ENCODE data around the gene EDC4. TPM values are rescaled to one million over a fixed set of nuclear protein-coding genes. Genes with fewer than 3 reads are reported as not detected.
A peak's percentile ranks its signal among the peaks of the same experiment; 100 is the strongest.

The EDC4 gene
- total RNA-seq, 2 experiments from 2014 or later: 99.6 to 102 TPM

- H3K36me3 Mint-ChIP-seq: peaks cover 2% of the 10 kb centered on the region
- H3K4me1 Mint-ChIP-seq: peaks cover 14% of the 10 kb centered on the region
- no peak overlapping the region for H3K27ac Mint-ChIP-seq
- H3K9me3 Mint-ChIP-seq: no peaks in the 10 kb centered on the region
- no peaks in the 10 kb centered on the region for H3K27me3 Mint-ChIP-seq
- no peak overlapping the region for H3K4me3 Mint-ChIP-seq
- DNase-seq: no peak
Observed at GRCh38 chr16:67923414-67924116, 50.7 kb downstream of the EDC4 start.

- Mint-ChIP-seq H3K27me3 (no peaks in the 10 kb centered on the region), H3K27ac (no peak overlapping the region), H3K4me3 (no peak overlapping the region), H3K4me1 (peaks cover 14% of the 10 kb centered on the region), H3K36me3 (peaks cover 2% of the 10 kb centered on the region), H3K9me3 (no peaks in the 10 kb centered on the region)
- no peak for DNase-seq
Observed at GRCh38 chr16:67924140-67924906, 51.5 kb downstream of the EDC4 start.

DNA sequence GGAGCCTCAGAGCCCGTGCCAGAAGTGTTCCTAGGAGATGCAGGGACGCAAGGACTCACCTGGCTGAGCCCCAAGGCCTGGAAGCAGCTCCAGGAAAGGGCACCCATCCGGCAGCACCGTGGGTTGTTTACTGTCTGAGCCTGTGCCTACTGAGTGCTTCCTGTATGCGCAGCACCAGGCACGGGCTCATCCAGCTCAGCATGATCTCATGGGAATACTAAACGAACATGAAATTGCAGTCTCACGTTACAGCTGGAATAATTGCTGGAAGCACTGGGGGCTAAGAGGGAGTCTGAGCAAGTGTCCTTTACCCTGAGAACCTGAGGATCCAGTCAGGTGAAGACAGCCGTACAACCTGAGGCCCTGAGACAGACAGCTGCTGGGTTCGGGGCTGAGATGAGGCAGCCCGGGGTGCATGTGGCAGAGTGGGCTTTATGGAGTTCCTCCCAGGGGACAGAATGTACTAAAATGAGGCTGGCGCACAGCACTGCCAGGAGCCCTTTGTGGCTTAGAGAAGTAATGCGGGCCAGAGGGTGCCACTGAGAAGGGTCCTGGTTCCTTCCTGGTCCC lies 53.4 kb downstream of the EDC4 start:
- H3K27ac Mint-ChIP-seq: peak overlapping the region; percentile 56

GRCh38 chr16:67927131-67927941 lies 54.5 kb downstream of the EDC4 start:
- H3K27ac Mint-ChIP-seq: no peak overlapping the region
- no peak for DNase-seq
- H3K27me3 Mint-ChIP-seq: no peaks in the 10 kb centered on the region
- no peak overlapping the region for H3K4me3 Mint-ChIP-seq
- H3K36me3 Mint-ChIP-seq: peaks cover 2% of the 10 kb centered on the region
- peaks cover 7% of the 10 kb centered on the region for H3K4me1 Mint-ChIP-seq
- H3K9me3 Mint-ChIP-seq: no peaks in the 10 kb centered on the region

More for the DNA sequence above, 53.4 kb downstream of the EDC4 start:
- H3K9me3 Mint-ChIP-seq: no peaks in the 10 kb centered on the region
- DNase-seq: no peak
- no peaks in the 10 kb centered on the region for H3K27me3 Mint-ChIP-seq
- peaks cover 2% of the 10 kb centered on the region for H3K36me3 Mint-ChIP-seq
- H3K4me1 Mint-ChIP-seq: peaks cover 14% of the 10 kb centered on the region
- H3K4me3 Mint-ChIP-seq: no peak overlapping the region

- no peak for DNase-seq
- H3K9me3 Mint-ChIP-seq: no peaks in the 10 kb centered on the region
- no peak overlapping the region for H3K27ac Mint-ChIP-seq
- peaks cover 7% of the 10 kb centered on the region for H3K36me3 Mint-ChIP-seq
- H3K4me1 Mint-ChIP-seq: peaks cover 5% of the 10 kb centered on the region
- no peak overlapping the region for H3K4me3 Mint-ChIP-seq
- no peaks in the 10 kb centered on the region for H3K27me3 Mint-ChIP-seq
Observed at GRCh38 chr16:67928147-67928546, 55.3 kb downstream of the EDC4 start.

DNA sequence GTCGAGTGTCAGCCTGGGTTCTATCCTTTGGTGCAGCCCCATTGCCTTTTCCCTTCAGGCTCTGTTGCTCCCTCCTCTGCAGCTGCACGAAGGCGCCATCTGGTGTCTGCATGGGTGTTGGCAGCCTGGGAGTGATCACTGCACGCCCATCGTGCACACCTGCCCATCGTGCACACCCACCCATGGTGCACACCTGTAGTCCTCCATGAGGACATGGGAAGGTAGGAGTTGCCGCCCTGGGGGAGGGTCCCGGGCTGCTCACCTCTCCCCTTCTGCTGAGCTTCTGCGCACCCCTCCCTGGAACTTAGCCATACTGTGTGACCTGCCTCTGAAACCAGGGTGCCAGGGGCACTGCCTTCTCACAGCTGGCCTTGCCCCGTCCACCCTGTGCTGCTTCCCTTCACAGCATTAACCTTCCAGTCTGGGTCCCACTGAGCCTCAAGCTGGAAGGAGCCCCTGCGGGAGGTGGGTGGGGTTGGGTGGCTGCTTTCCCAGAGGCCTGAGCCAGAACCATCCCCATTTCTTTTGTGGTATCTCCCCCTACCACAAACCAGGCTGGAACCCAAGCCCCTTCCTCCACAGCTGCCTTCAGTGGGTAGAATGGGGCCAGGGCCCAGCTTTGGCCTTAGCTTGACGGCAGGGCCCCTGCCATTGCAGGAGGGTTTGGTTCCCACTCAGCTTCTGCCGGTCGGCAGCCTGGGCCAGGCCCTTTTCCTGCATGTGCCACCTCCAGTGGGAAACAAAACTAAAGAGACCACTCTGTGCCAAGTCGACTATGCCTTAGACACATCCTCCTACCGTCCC lies 55.9 kb downstream of the EDC4 start:
- H3K4me1 Mint-ChIP-seq: peaks cover 4% of the 10 kb centered on the region
- no peak overlapping the region for H3K27ac Mint-ChIP-seq
- H3K4me3 Mint-ChIP-seq: no peak overlapping the region
- DNase-seq: peak; percentile 77
- no peaks in the 10 kb centered on the region for H3K9me3 Mint-ChIP-seq
- H3K36me3 Mint-ChIP-seq: peaks cover 10% of the 10 kb centered on the region
- no peaks in the 10 kb centered on the region for H3K27me3 Mint-ChIP-seq

DNA sequence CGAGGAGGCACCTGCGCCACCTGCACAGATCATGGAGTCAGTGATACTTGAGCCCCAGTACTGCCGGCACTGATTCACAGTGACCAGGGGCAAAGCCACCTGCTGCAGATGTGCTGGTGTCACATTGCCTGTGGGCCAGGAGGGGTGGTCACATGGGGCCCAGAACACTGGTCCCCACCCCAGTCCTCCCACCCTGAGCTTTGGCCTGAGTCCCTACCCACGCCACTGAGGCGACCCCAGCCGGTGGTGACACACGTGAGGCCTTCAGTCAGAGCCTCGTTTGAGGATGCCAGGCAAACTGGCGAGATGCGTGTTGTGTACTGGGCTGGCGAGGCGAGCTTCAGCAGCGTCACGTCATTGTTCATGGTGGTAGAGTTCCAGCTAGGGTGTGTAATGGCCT lies 57.3 kb downstream of the EDC4 start:
- H3K4me1 Mint-ChIP-seq: peaks cover 16% of the 10 kb centered on the region
- no peak for DNase-seq
- no peak overlapping the region for H3K4me3 Mint-ChIP-seq
- no peaks in the 10 kb centered on the region for H3K9me3 Mint-ChIP-seq
- no peaks in the 10 kb centered on the region for H3K27me3 Mint-ChIP-seq
- H3K36me3 Mint-ChIP-seq: peaks cover 24% of the 10 kb centered on the region
- no peak overlapping the region for H3K27ac Mint-ChIP-seq

- Mint-ChIP-seq H3K9me3 (no peaks in the 10 kb centered on the region), H3K4me3 (no peak overlapping the region), H3K27ac (no peak overlapping the region), H3K36me3 (peaks cover 30% of the 10 kb centered on the region), H3K27me3 (peaks cover under 1% of the 10 kb centered on the region), H3K4me1 (peaks cover 19% of the 10 kb centered on the region)
- no peak for DNase-seq
Observed at GRCh38 chr16:67930678-67931211, 57.9 kb downstream of the EDC4 start.

Other genes starting within 250 kb of the EDC4 start
- 100 to 1,000 TPM; 136 to 140 TPM for gene CARMIL2, start 227.9 kb upstream of the EDC4 start, total RNA-seq
- gene ACD, start 212.8 kb upstream of the EDC4 start, total RNA-seq: 10 to 100 TPM; 48.0 to 50.3 TPM
- 1 to 10 TPM; 7.8 to 9.4 TPM for gene PARD6A, start 212.1 kb upstream of the EDC4 start, total RNA-seq
- 10 to 100 TPM in 1 of 2 experiments, 1 to 10 TPM in 1; 9.3 to 10.7 TPM for gene ENKD1, start 206.3 kb upstream of the EDC4 start, total RNA-seq
- 1 to 10 TPM; 1.3 to 1.8 TPM for gene C16orf86, start 206.2 kb upstream of the EDC4 start, total RNA-seq
- 10 to 100 TPM; 13.1 to 14.0 TPM for gene GFOD2, start 153.7 kb upstream of the EDC4 start, total RNA-seq
- 10 to 100 TPM; 16.1 to 16.2 TPM for gene RANBP10, start 66.5 kb upstream of the EDC4 start, total RNA-seq
- under 1 TPM; 0.70 to 0.72 TPM for gene TSNAXIP1, start 66.2 kb upstream of the EDC4 start, total RNA-seq
- gene THAP11, start 30.7 kb upstream of the EDC4 start, total RNA-seq: 10 to 100 TPM; 45.9 to 47.5 TPM
- gene NUTF2, start 26.1 kb upstream of the EDC4 start, total RNA-seq: 100 to 1,000 TPM; 174 to 181 TPM
- gene CENPT, start 25.4 kb upstream of the EDC4 start, total RNA-seq: 10 to 100 TPM; 42.2 to 42.4 TPM
- not detected for gene NRN1L, start 11.8 kb downstream of the EDC4 start, total RNA-seq
- 10 to 100 TPM in 1 of 2 experiments, 1 to 10 TPM in 1; 9.9 to 10.6 TPM for gene PSKH1, start 20.2 kb downstream of the EDC4 start, total RNA-seq
- gene CTRL, start 58.8 kb downstream of the EDC4 start, total RNA-seq: 1 to 10 TPM; 6.2 to 6.8 TPM
- gene PSMB10, start 63.8 kb downstream of the EDC4 start, total RNA-seq: 100 to 1,000 TPM; 220 to 235 TPM
- gene LCAT, start 71.1 kb downstream of the EDC4 start, total RNA-seq: 10 to 100 TPM; 11.3 to 11.4 TPM
- gene SLC12A4, start 95.6 kb downstream of the EDC4 start, total RNA-seq: 10 to 100 TPM; 27.4 to 29.5 TPM
- gene DPEP3, start 107.4 kb downstream of the EDC4 start, total RNA-seq: under 1 TPM; 0.29 to 0.42 TPM
- gene DPEP2, start 126.4 kb downstream of the EDC4 start, total RNA-seq: 1 to 10 TPM; 1.8 to 2.7 TPM
- not detected for gene DPEP2NB, start 142.9 kb downstream of the EDC4 start, total RNA-seq
- 10 to 100 TPM; 32.0 to 32.3 TPM for gene DDX28, start 150.2 kb downstream of the EDC4 start, total RNA-seq
- 10 to 100 TPM; 34.6 to 39.1 TPM for gene DUS2, start 150.2 kb downstream of the EDC4 start, total RNA-seq
- 10 to 100 TPM; 76.3 to 79.2 TPM for gene NFATC3, start 212.3 kb downstream of the EDC4 start, total RNA-seq